HG03439 (cell line): ENCODE results near the gene ABCC11.
"Not testable (repeated sequence)": the region's sequence is repeated elsewhere in the genome, so short reads cannot be mapped to it uniquely, and the experiment has no call there.

Experiments
- ATAC-seq: cut with Tn5 transposase; IDR thresholded peaks from one replicate; pipeline ENCODE4 v1.9.1; 2021; ENCODE audit warnings: mild to moderate bottlenecking, moderate library complexity; ENCODE audit not compliant: unreplicated experiment

ABCC11 gene

DNA sequence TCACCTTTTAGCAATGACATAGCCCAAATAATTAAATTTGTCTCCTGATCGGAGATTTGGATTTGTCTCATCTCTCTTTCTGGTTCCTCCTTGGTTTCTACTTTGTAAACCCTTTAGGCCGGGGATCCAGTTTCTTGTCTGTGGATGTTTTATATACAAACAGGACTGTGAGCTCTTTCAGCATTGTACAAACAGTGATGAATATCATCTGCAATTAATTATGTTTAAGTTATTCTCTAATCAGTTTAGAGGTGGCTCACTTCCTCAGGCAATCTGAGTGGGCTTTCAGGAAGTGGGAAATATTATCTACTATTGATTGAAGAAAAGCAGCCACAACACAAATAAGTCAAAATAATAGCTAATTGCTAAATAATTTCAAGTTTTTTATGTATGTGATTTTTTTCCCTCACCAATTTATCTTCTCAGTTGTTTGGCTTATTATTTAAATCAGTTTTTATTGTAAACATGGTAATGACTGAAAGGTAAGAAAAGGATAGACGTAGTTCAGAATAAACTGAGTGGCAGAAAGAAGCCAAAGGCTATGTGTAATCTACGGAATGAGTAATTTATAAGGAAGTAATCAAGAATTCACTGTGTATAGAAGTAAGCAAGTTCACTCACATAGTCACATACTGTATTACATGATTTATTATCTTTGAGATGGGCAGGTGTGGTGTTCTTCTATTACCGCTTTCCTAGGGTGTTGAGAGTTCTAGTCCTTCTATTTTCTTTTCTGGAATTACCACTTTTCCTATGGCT, 3.4 kb upstream of the ABCC11 start:
- no peak for ATAC-seq

DNA sequence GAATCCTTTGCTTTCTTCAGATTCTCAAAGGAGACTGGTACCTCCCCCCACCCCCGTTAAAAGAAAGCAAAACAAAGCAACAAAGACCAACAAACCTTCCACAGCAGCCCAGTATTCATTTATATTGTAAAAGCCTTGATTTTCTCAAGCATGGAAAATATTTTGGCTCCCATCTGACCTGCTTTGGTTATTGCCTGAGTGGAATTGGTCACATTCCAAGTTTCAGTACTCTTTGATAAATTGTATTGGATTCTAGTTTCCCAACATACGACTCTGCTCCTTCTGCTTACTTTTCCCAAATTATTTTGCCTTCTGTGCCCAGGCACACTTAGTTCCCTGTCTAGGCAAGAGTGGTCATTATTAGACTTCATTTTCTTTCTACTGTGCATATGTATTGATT, 1.3 kb downstream of the ABCC11 start:
- ATAC-seq, result no peak

DNA sequence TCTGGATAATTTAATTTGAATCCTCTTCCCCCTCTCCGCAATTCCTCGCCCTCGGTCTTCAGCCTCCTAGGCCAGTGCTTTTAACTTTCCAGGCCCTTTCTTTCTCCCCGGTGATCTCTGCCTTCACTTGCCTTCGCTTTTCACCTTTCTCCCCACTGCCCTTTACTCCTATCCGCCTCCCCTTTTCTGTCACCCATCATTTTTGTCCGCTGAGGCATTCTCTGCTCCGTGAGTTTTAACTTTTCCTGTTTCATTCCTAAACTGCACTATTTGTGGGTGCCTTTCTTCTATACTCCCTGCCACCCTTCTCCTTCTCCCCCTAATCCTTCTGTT, 2.5 kb downstream of the ABCC11 start:
- no peak for ATAC-seq

DNA sequence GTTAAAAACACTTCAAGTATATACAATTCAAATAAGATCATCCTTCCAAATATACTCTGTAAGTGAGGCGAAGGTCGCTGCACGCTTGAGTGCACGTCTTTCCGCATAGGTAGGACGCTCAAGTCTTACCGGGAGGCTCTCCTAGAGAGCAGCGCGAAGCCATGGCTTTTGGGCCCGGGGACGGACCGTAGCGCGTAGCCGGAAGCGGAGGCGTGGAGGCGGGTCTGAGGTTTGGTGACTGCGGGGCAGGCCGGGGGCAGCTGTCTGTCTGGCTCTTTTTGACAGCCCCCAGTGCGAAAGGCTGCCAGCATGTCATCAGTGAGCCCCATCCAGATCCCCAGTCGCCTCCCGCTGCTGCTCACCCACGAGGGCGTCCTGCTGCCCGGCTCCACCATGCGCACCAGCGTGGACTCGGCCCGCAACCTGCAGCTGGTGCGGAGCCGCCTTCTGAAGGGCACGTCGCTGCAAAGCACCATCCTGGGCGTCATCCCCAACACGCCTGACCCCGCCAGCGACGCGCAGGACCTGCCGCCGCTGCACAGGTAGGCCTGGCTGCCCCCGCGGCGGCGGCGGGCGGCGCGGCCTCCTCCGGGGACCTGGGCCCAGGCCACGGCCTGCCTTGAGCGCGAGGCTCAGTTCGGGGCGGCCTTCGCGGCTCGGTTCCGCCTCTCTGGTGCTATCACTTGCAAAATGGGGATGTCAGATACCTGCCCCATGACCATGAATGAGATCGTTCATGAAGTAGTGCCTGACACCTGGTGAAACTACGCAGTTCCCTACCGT, 3.1 kb downstream of the ABCC11 start, which contains the start of gene LONP2:
Gene LONP2, plus strand, starts transcription at position 221 of the 783 bp plus-strand sequence. Its CDS starts 89 bp downstream, at position 310.
- peak; percentile 95 for ATAC-seq

DNA sequence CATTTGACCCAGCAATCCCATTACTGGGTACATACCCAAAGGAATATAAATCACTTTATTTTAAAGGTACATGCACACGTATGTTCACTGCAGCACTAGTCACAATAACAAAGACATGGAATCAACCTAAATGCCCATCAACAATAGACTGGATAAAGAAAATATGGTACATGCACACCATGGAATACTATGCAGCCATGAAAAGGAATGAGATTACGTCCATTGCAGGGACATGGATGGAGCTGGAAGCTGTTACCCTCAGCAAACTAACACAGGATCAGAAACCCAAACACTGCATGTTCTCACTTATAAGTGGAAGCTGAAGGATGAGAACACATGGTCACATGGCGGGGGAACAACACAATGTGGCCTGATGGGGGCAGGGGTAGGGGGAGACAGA, 7.2 kb downstream of the ABCC11 start:
- ATAC-seq, result not testable (repeated sequence)

DNA sequence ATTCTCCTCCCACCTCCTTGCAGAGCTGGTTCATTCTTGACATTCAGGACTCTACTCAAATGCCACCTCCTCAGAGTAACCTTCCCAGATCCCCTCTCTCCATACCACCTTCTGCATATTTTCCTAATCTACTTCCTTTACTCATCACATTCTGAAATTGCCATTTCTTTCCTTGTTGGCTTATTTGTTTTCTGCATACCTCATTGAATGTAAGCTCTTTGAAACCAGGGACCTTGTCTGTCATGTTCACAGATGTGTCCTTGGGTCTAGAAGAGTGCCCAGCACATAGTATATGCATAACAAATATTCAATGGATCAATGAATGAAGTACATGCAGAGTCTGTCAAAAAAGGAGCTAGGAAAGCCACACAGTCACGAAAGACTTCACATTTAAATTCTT, 11.1 kb downstream of the ABCC11 start:
- ATAC-seq, result no peak

DNA sequence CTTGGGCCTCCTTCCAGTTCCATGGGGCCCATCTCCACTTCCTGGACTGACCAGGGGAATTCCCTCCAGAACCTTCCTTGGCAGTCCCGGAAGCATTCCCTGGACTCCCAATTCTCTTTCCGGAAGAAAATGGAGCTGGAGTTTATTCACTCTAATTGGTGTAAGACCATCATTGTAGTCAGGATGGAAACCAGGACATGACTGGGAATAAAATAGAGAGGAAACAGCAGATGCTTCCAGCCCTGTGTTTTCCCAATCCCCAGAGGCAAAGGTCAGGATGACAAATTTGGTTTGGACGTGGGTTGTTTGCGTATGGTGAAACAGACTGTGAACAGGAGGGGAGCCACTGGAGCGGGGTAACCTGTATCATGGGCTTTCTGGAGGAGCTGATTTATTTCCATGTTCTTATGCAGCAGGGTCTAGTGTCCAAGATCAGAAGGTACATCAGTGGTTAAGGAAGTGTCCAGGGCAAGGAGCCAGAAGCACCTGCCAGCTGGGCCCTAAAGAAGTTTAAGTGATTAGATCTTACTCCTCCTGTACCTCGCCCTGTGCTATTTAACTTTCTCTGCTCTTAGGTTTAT, 11.7 kb downstream of the ABCC11 start:
- no peak for ATAC-seq

DNA sequence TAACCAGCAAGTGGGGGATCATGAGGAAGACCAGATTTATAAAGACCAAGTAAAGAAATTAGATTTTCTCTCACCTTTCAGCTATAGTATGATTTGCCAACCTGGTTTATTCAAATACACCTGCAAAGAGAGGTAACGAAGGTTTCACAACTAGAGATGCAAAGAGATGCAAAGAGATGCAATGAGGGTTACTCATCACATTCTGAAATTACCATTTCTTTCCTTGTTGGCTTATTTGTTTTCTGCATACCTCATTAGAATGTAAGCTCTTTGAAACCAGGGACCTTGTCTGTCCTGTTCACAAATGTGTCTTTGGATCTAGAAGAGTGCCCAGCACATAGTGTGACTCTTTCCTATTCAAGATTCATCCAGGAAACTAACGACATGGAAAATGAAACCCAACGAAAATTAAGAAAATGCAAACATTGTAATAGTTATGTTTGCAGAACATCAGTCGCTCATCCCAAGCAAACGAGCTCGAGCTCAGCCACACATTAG, 12.2 kb downstream of the ABCC11 start:
- no peak for ATAC-seq

DNA sequence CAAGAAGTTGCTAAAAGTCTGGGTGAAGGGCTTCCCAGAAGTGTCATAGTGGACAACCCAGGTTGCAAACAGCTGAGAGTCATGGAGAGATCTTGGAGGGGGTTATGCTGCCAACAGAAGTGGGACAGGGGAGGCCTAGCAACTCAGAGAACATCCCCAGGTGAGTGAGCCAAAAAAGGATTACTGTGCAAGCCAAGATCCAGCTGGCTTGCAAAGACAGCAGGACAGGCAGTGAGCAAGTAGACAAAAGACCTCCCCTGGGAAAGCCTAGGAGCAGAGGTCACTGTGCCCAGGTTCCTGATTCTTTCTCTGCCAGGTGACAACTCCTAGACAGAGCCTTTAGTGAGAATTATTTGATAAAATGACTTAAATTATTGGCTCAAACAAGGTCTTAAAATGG, 12.7 kb downstream of the ABCC11 start:
- no peak for ATAC-seq

DNA sequence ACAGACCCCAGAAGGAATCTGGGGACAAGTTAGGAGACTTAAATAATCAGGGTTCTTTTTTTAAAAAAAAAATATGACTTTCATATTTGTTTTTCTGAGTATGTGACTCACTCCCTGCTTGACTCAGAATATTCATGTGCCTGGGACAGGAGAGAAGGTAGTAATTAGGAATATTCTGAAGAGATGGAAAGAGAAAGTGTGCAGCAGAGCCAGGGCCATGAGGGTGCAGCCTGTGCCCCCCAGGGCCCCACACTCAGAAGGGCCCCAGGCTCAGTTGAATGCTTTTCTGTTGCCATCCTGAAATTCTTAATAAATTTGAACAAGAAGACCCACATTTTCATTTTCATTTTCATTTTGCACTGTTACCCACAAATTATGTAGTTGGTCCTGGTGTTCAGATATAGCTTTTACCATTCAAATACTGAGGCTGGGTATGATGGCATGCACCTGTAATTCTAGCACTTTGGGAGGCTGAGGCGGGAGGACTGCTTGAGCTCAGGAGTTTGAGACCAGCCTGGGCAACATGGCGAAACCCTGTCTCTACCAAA, 14.8 kb downstream of the ABCC11 start:
- ATAC-seq, result no peak

DNA sequence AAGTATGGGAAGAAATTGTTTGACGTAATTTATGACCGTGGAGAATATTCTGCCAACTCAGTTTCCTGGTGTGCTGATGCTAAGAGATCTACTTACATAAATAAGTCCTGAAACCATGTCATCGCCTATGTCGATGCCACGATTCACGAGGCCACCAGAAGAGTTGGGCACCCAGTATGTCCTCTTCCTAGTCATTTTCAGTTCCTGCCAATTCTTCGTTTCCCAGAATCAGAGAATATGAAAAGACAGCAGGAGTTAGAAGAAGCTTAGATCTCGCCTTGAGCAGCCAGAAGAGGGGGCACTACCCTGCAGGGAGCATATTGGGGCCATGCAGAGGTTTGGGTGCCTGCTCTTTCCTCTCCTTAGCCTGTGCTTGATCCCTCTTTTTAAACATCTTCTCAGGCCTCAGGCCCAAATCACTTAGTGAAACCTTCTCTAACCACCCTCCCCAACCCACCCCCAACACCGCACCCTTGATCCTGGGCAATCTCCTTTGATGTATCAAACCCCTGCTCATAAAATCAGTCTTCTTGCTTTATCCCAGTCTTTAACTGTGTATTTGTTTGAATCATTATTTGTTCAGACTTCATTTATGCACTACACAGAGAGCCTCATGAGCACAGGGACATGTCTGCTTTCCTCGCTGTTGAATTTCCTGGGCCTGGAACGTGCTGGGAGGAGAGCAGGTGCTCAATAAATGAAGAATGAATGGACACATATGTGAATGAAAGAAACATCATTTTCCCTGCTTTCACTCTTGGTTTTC, 15.4 kb downstream of the ABCC11 start:
- no peak for ATAC-seq

DNA sequence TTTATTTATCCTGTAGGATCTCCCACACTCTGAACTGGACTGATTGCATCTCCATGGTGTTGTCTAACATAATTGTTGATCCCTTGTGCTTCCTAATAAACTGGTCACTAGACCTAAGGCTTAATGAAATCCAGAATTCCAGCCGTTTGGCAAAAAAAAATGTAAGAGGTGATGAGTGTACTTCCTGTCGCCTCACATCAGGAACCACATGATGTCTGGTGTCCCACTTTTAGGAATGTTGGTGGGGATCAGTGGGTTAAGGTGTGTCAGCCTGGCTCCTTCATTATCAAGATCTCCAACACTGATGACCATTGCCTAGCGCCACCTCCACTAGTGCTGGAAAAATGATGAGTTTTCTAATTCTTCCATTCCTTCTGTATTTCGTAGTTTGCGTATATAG, 21.9 kb downstream of the ABCC11 start:
- ATAC-seq, result no peak

DNA sequence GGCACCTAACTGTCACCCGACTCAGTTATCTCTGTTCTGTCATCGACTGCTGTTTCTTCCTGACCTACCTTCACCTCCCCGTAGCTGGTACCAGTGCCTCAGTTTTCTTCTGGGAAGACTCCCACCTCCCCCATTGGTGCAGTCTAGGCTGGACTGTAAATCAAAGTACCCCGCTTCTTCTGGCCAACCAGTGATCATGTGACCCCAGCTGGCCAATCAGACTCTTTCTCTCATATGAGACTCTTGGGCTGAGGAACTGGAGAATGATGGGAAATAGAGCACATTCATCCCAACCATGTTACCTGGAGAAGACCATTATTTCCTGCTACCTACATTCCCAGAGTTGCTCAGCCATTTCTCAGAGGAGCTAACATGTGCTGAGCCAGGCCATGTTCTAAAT, 23.8 kb downstream of the ABCC11 start:
- no peak for ATAC-seq

DNA sequence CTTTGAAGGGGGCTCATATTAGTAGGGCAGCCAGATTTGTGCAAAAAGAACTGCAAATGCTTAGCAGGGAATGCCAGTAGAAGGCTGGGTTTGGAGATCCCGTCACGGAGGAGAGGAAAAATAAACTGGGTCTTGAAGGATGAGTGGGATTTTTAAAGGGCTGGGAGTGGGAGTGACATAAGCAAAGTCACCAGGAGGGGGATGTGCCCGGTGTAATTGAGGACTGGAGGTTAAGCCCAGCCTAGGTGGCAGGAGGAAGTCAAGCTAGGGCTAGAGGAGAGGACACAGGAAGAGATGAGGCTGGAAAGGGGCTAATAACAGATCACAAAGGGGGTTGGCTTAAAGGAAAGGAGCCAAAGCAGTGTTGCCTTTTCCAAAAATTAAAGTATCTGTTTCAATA, 26.4 kb downstream of the ABCC11 start:
- ATAC-seq, result no peak

DNA sequence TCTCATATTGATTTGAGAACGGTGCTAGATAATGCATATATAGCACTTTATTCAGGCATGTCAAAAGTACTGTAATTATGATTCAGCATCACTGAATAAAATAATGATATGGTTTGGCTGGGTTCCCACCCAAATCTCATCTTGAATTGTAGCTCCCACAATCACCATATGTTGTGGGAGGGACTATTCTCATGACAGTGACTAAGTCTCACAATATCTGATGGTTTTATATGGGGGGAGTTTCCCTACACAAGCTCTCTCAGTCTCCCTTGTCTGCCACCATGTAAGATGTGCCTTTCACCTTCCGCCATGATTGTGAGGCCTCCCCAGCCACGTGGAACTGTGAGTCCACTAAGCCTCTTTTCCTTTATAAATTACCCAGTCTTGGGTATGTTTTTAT, 28.9 kb downstream of the ABCC11 start:
- no peak for ATAC-seq

DNA sequence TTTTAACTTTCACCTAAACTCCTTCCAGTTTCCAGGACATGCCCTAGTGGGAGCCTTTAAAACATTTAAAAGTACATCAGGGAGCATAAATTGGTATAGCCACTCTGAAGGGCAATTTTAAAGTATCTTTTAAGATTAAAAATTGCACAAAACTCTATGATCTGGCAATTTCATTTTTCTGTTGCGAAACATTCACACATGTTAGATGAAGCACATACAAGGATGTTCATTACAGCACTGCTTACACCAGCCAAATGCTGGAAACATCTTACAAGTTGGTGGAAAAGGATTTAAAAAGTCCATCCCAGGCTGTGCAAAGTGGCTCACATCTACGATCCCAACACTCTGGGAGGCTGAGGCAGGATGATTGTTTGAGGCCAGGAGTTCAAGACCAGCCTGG, 29.6 kb downstream of the ABCC11 start:
- no peak for ATAC-seq

DNA sequence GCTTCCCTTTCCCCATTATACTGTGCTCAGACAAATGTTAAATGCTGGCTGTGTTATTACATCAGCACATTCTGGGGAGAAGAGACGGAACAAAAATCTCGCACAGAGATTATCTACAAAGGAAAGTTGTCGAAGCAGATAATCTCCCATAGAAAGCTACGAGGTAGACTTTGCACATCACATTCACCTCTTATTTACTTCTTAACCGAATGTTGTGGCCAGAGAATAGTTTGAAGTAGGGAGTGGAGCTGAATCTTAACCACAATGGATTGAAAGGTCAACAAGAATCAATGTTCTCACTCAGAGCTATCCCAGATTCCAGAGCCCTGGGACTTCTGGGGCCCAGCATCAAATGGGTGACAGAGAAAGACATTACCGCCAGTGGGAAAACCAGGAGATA, 31.6 kb downstream of the ABCC11 start:
- no peak for ATAC-seq

DNA sequence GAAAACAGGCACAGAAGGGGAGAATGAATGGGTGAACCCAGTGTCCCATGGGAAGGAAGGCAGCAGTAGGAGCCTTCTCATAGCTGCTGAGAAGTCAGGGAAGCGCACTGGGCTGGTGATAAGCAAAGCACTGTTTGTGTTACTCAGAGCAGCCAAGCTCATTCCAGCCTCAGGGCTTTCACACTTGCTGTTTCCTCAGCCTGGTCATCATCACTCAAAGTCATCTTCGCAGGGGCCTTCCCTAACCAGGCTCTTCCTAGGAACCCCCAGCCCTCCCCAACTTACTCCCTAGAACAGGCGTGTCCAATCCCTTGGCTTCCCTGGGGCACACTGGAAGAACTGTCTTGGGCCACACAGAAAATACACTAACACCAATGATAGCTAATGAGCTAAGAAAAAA, 35.3 kb downstream of the ABCC11 start:
- ATAC-seq, result no peak

DNA sequence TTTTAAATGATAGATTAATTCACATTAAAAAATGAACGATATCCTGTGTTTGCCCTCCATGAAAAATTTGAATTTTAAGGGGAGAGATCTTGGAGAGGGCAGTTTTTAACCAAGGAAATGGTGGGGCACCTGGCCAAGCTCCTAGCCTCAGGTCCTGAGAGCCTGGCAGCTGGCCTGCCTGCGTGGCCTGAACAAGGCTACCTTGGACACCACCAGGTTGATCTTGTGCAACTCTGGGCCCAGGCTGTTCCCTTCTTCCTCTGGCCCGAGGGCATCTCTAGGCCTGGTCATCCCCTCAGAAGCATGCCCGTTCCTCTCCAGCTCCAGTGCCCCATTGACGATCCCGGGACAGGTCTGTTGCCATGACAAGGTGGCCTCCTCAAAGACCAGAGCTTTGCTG, 36.6 kb downstream of the ABCC11 start:
- no peak for ATAC-seq

DNA sequence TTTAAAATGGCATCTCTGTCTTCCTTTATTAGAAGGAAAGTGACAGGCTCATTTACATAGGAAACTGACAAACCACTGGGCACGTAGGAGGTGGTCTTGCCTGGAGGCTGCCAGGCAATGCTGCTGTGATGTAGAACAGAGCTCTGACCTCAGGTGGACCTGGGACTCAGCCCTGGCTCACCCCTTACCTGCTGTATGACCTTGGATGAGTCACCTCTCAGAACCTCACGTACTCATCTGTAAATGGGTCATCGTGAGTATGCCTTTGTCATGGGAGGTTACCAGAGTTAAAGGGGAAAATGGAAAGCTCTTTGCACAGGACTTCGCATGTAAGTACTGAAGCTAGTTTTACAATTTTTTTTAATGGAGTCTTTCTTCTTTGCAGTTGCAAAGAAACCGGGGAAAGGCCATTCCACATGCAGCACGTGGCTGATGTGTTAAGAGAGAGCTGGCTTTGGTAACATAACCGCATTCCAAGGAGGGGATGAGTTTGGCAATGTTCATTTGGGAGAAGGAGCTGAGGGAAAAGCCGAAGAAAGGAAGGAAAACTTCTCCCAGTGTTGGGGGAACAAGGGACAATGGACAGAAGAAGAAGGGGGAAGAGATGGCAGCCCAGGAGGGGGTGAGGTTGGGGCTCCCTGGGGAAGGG, 40.6 kb downstream of the ABCC11 start:
- ATAC-seq, result no peak

DNA sequence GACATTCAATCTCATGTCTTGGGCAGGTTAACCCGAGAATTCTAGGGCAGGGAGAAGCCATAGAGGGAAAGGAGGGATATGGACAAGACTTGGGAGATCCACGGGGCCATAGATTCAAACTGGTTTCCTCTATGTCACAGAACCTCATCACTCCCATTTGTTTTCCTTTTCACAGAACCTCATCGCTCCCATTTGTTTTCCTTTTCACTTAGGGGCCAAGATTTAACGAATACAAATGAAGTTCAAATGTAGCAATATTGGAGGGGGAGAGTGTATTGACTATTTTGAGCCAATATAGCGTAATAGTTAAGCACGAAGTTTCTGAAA, 42.6 kb downstream of the ABCC11 start:
- ATAC-seq, result no peak
